SK-N-MC (cell line): ENCODE results near the gene CHSY3.

ENCODE experiments used
- EZH2 ChIP-seq: fragments of 200-600 bp; sonication (generic); IDR thresholded peaks from one replicate; pipeline ENCODE4 v1.6.1; 2017; ENCODE audit warnings: antibody characterized with exemption
- FOXP2 ChIP-seq: optimal IDR thresholded peaks from 2 replicates; pipeline ENCODE3; 2011; ENCODE audit warnings: mild to moderate bottlenecking, moderate library complexity; ENCODE audit not compliant: insufficient read depth; ENCODE audit errors: extremely low read length, control extremely low read depth
- POLR2AphosphoS5 ChIP-seq: IDR thresholded peaks from 2 replicates; pipeline ENCODE4 v1.6.1; 2012; ENCODE audit warnings: mild to moderate bottlenecking, low read depth, low read length, borderline replicate concordance

- TF ChIP-seq POLR2AphosphoS5 (no peak), EZH2 (no peak), FOXP2 (no peak)
Observed at GRCh38 chr5:129904102-129904666, at the start of gene CHSY3.
